Islet precursor cell (in vitro differentiated cells): ENCODE results near the gene COL4A2.
"Not testable (repeated sequence)": the region's sequence is repeated elsewhere in the genome, so short reads cannot be mapped to it uniquely, and the experiment has no call there.

ENCODE experiments used
- DNase-seq: peaks from one replicate; pipeline ENCODE4 v3.0.0-alpha.2; 2018

The COL4A2 gene

GRCh38 chr13:110308656-110309359, 1.7 kb downstream of the COL4A2 start:
- DNase-seq, result peak; percentile 65

- DNase-seq, result peak; percentile 56
These were observed 2.8 kb downstream of the COL4A2 start for GRCh38 chr13:110309661-110310524.

- DNase-seq, result no peak
These were observed 3.7 kb downstream of the COL4A2 start for GRCh38 chr13:110310541-110311442.

- DNase-seq, result no peak
These were observed 4.6 kb downstream of the COL4A2 start for GRCh38 chr13:110311443-110312338.

- peak; percentile 97 for DNase-seq
These were observed 5.4 kb downstream of the COL4A2 start for GRCh38 chr13:110312339-110313031.

- DNase-seq, result not testable (repeated sequence)
These were observed 6.2 kb downstream of the COL4A2 start for GRCh38 chr13:110313261-110313660.

GRCh38 chr13:110313733-110314132, 6.6 kb downstream of the COL4A2 start:
- DNase-seq, result not testable (repeated sequence)

- no peak for DNase-seq
These were observed 7.6 kb downstream of the COL4A2 start for GRCh38 chr13:110314516-110315245.

GRCh38 chr13:110316196-110316595, 9.1 kb downstream of the COL4A2 start:
- DNase-seq, result no peak

- no peak for DNase-seq
These were observed 10.0 kb downstream of the COL4A2 start for GRCh38 chr13:110317093-110317492.

- no peak for DNase-seq
These were observed 10.6 kb downstream of the COL4A2 start for GRCh38 chr13:110317496-110318195.

- peak; percentile 39 for DNase-seq
These were observed 11.8 kb downstream of the COL4A2 start for GRCh38 chr13:110318920-110319319.

GRCh38 chr13:110319397-110319773, 12.3 kb downstream of the COL4A2 start:
- no peak for DNase-seq

- peak; percentile 91 for DNase-seq
These were observed 12.9 kb downstream of the COL4A2 start for GRCh38 chr13:110319774-110320509.

- no peak for DNase-seq
These were observed 13.6 kb downstream of the COL4A2 start for GRCh38 chr13:110320645-110321044.

GRCh38 chr13:110321573-110321972, 14.5 kb downstream of the COL4A2 start:
- not testable (repeated sequence) for DNase-seq

GRCh38 chr13:110322126-110322827, 15.2 kb downstream of the COL4A2 start:
- DNase-seq, result no peak

- no peak for DNase-seq
These were observed 15.7 kb downstream of the COL4A2 start for GRCh38 chr13:110322828-110323171.
